Airway epithelial cell (primary cell): Measurements from ENCODE around the gene STX10. TPM values are rescaled to one million over a fixed set of nuclear protein-coding genes. Genes with fewer than 3 reads are reported as not detected.

Experiments
- total RNA-seq: library from RNA; depleted of rRNA; stranded (reverse); fragments of >200 nt; gene quantifications from 2 replicates; pipeline ENCODE4 v1.2.3, GENCODE V29; 2015

STX10 gene
- 86.1 and 87.0 TPM in 2 replicates for total RNA-seq

GRCh38 chr19:13150187-13150930 lies at the start of gene STX10, which contains the start of gene IER2:
STX10 (minus strand) TSS chr19:13150375; CDS start chr19:13150173, 202 bp downstream.
IER2 (plus strand) TSS chr19:13150411; CDS start chr19:13153187, 2,776 bp downstream.

GRCh38 chr19:13117772-13118423 lies 32.3 kb downstream of the STX10 start, which contains the start of gene NACC1:
NACC1 (plus strand) TSS chr19:13118264; CDS start chr19:13135208, 16,944 bp downstream.

GRCh38 chr19:13116282-13117175 lies 33.6 kb downstream of the STX10 start, which contains the start of gene TRMT1:
TRMT1 (minus strand) TSS chr19:13116740; CDS start chr19:13116399, 341 bp downstream.

GRCh38 chr19:13102666-13103580 lies 47.3 kb downstream of the STX10 start, which contains the start of gene LYL1:
LYL1 (minus strand) TSS chr19:13102858; CDS start chr19:13101171, 1,687 bp downstream.

Other genes starting within 250 kb of the STX10 start
- 0.14 and 2.2 TPM in 2 replicates for gene SYCE2, start 231.1 kb downstream of the STX10 start, total RNA-seq
- 96.3 and 108 TPM in 2 replicates for gene FARSA, start 216.7 kb downstream of the STX10 start, total RNA-seq
- 926 and 958 TPM in 2 replicates for gene CALR, start 211.8 kb downstream of the STX10 start, total RNA-seq
- gene RAD23A, start 204.5 kb downstream of the STX10 start, total RNA-seq = 103 and 117 TPM in 2 replicates
- gene GADD45GIP1, start 193.2 kb downstream of the STX10 start, total RNA-seq = 88.6 and 107 TPM in 2 replicates
- 0.07 TPM in 1 of 2 replicates, not detected in the other for gene DAND5, start 180.8 kb downstream of the STX10 start, total RNA-seq
- gene NFIX, start 154.9 kb downstream of the STX10 start, total RNA-seq = 13.4 and 19.7 TPM in 2 replicates
- 0.09 and 0.63 TPM in 2 replicates for gene LYL1, start 47.5 kb downstream of the STX10 start, total RNA-seq
- gene TRMT1, start 33.6 kb downstream of the STX10 start, total RNA-seq = 34.3 and 35.7 TPM in 2 replicates
- gene NACC1, start 32.1 kb downstream of the STX10 start, total RNA-seq = 55.1 and 80.2 TPM in 2 replicates
- 116 and 134 TPM in 2 replicates for gene IER2, start within 50 bp of the STX10 start, total RNA-seq